NB4 (cell line): Measurements from ENCODE around the gene RNFT1.
"Not testable (repeated sequence)": the region's sequence is repeated elsewhere in the genome, so short reads cannot be mapped to it uniquely, and the experiment has no call there.

Source experiments
- MYC ChIP-seq: IDR thresholded peaks from 2 replicates; pipeline ENCODE4 v1.6.1; 2011; ENCODE audit warnings: low read depth, low read length
- POLR2A ChIP-seq: IDR thresholded peaks from 2 replicates; pipeline ENCODE4 v1.6.1; 2011; ENCODE audit warnings: mild to moderate bottlenecking; ENCODE audit not compliant: insufficient read length; ENCODE audit errors: extremely low read depth
- TF ChIP-seq, protein P1 (sequence below): IDR thresholded peaks from one replicate; pipeline ENCODE4 v1.5.1; 2012; ENCODE audit warnings: low read depth, low read length
- TF ChIP-seq, protein P2 (sequence below): IDR thresholded peaks from 2 replicates; pipeline ENCODE4 v1.6.1; 2011; ENCODE audit warnings: low read depth, low read length

DNA sequence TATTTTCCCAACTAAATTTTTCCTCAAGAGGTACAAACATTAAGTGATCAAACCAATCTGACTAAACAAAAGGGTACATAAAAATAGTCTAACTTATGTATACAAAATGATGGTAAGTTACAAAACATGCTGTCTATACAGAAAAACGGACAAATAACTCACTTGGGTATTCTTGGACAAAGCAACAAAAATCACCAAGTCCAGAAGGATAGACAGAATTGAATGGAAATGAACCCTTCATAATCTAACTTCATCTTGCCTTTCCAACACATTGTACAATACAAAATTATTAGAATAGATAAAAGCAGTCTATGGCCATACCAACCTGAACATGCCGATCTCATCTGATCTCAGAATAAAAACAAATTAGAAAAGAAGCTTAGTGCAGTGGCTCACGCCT, 37.9 kb upstream of the RNFT1 start:
- TF ChIP-seq, protein P1, sequence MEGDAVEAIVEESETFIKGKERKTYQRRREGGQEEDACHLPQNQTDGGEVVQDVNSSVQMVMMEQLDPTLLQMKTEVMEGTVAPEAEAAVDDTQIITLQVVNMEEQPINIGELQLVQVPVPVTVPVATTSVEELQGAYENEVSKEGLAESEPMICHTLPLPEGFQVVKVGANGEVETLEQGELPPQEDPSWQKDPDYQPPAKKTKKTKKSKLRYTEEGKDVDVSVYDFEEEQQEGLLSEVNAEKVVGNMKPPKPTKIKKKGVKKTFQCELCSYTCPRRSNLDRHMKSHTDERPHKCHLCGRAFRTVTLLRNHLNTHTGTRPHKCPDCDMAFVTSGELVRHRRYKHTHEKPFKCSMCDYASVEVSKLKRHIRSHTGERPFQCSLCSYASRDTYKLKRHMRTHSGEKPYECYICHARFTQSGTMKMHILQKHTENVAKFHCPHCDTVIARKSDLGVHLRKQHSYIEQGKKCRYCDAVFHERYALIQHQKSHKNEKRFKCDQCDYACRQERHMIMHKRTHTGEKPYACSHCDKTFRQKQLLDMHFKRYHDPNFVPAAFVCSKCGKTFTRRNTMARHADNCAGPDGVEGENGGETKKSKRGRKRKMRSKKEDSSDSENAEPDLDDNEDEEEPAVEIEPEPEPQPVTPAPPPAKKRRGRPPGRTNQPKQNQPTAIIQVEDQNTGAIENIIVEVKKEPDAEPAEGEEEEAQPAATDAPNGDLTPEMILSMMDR: not testable (repeated sequence)
- not testable (repeated sequence) for TF ChIP-seq POLR2A, MYC
- TF ChIP-seq, protein P2, sequence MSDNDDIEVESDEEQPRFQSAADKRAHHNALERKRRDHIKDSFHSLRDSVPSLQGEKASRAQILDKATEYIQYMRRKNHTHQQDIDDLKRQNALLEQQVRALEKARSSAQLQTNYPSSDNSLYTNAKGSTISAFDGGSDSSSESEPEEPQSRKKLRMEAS: not testable (repeated sequence)
